ENCODE results near the gene MYMX.
"Not testable (repeated sequence)": the region's sequence is repeated elsewhere in the genome, so short reads cannot be mapped to it uniquely, and the experiment has no call there.

Gene MYMX

DNA sequence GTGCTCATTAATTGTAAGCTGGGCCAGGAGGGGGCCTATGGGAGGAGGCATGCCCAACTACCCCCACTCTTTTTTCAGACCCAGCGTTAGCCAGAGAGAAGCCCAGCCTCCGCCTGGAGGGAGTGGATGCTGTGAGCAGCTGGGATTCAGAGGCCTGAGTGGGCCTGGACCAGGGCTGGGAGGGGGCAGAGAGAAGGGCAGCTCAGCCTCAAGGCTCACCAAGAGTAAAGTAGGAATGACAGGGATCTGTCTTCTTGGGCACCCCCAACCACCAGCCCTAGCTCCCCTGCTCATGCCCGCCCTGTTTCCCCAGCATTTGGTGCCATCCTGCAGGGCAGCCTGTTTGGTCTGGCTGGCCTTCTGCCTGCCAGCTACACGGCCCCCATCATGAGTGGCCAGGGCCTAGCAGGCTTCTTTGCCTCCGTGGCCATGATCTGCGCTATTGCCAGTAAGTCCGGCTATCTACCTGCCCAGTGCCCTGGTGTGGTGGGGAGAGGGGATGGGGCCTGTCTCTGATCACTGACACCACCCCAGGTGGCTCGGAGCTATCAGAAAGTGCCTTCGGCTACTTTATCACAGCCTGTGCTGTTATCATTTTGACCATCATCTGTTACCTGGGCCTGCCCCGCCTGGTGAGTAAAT, 13.4 kb downstream of the MYMX start:
- Histone ChIP-seq H2AFZ (ENCODE audit: low read depth, low read length) (no peak overlapping the region), H4K20me1 (ENCODE audit: insufficient read depth, low read length) (peaks cover 22% of the 10 kb centered on the region), H3K27ac (ENCODE audit: low read length) (no peak overlapping the region), H3K27me3 (ENCODE audit: insufficient read depth, low read length, poor library complexity) (no peaks in the 10 kb centered on the region), H3K4me2 (ENCODE audit: insufficient read depth, low read length) (no peak overlapping the region), H3K9me3 (ENCODE audit: insufficient read depth, low read length, severe bottlenecking) (no peaks in the 10 kb centered on the region), H3K9ac (ENCODE audit: low read depth, low read length) (no peak overlapping the region), H3K36me3 (ENCODE audit: insufficient read depth, low read length) (peaks cover 66% of the 10 kb centered on the region), H3K79me2 (ENCODE audit: insufficient read depth, low read length) (peaks cover 8% of the 10 kb centered on the region), H3K4me3 (ENCODE audit: low read depth in 1 of 2, low read length in 2 of 2) (no peak overlapping the region), H3K4me1 (ENCODE audit: insufficient read depth, low read length) (peaks cover 21% of the 10 kb centered on the region)
- DNase-seq (no peak), ATAC-seq (ENCODE audit: insufficient read depth, low read depth) (no peak)
- no peak for TF ChIP-seq EZH2 (IDR thresholded peaks at IDR 0.05; ENCODE audit: borderline replicate concordance, low read depth, low read length, severe bottlenecking)
- TF ChIP-seq CTCF (IDR thresholded peaks at IDR 0.05; ENCODE audit: borderline replicate concordance, extremely low read depth, low read length, poor library complexity, severe bottlenecking): no peak

DNA sequence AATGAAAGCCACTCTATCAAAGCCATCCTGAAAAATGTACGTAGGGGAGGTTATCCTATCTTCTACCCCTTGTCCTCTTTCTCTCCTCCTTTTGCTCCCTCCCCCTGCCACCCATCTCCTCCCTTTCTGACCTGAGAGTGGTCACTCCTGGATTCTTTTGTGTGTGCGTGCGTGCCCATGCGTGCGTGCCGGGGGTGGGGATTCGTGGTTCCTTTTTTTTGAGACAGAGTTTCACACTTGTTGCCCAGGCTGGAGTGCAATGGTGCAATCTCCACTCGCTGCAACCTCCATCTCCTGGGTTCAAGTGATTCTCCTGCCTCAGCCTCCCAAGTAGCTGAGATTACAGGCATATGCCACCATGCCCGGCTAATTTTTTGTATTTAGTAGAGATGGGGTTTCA, 14.7 kb downstream of the MYMX start:
- Histone ChIP-seq H4K20me1 (ENCODE audit: insufficient read depth, low read length) (peaks cover 15% of the 10 kb centered on the region; the same call in 1 of the 2 replicates), H3K36me3 (ENCODE audit: insufficient read depth, low read length) (peaks cover 63% of the 10 kb centered on the region)
- H3K9me3 ChIP-seq (ENCODE audit: insufficient read depth, low read length, severe bottlenecking); H3K9ac ChIP-seq (ENCODE audit: low read depth, low read length); H3K4me2 ChIP-seq (ENCODE audit: insufficient read depth, low read length); H3K4me3 ChIP-seq (ENCODE audit: low read depth in 1 of 2, low read length in 2 of 2); ATAC-seq (ENCODE audit: insufficient read depth, low read depth); DNase-seq; H3K27ac ChIP-seq (ENCODE audit: low read length); H3K27me3 ChIP-seq (ENCODE audit: insufficient read depth, low read length, poor library complexity); H3K4me1 ChIP-seq (ENCODE audit: insufficient read depth, low read length); H3K79me2 ChIP-seq (ENCODE audit: insufficient read depth, low read length); H2AFZ ChIP-seq (ENCODE audit: low read depth, low read length): not testable (repeated sequence)

GRCh38 chr6:44232676-44233566, 16.2 kb downstream of the MYMX start:
- Histone ChIP-seq H3K79me2 (ENCODE audit: insufficient read depth, low read length) (no peaks in the 10 kb centered on the region), H3K4me3 (ENCODE audit: low read depth in 1 of 2, low read length in 2 of 2) (no peak overlapping the region), H3K4me2 (ENCODE audit: insufficient read depth, low read length) (no peak overlapping the region), H3K27me3 (ENCODE audit: insufficient read depth, low read length, poor library complexity) (no peaks in the 10 kb centered on the region), H3K9me3 (ENCODE audit: insufficient read depth, low read length, severe bottlenecking) (no peaks in the 10 kb centered on the region), H3K4me1 (ENCODE audit: insufficient read depth, low read length) (peaks cover 10% of the 10 kb centered on the region), H3K36me3 (ENCODE audit: insufficient read depth, low read length) (peaks cover 63% of the 10 kb centered on the region), H4K20me1 (ENCODE audit: insufficient read depth, low read length) (peaks cover 2% of the 10 kb centered on the region; the same call in 1 of the 2 replicates), H3K27ac (ENCODE audit: low read length) (no peak overlapping the region), H2AFZ (ENCODE audit: low read depth, low read length) (no peak overlapping the region), H3K9ac (ENCODE audit: low read depth, low read length) (no peak overlapping the region)
- ATAC-seq (ENCODE audit: insufficient read depth, low read depth) (no peak), DNase-seq (no peak)
- no peak for TF ChIP-seq EZH2 (IDR thresholded peaks at IDR 0.05; ENCODE audit: borderline replicate concordance, low read depth, low read length, severe bottlenecking)
- TF ChIP-seq CTCF (IDR thresholded peaks at IDR 0.05; ENCODE audit: borderline replicate concordance, extremely low read depth, low read length, poor library complexity, severe bottlenecking): no peak

DNA sequence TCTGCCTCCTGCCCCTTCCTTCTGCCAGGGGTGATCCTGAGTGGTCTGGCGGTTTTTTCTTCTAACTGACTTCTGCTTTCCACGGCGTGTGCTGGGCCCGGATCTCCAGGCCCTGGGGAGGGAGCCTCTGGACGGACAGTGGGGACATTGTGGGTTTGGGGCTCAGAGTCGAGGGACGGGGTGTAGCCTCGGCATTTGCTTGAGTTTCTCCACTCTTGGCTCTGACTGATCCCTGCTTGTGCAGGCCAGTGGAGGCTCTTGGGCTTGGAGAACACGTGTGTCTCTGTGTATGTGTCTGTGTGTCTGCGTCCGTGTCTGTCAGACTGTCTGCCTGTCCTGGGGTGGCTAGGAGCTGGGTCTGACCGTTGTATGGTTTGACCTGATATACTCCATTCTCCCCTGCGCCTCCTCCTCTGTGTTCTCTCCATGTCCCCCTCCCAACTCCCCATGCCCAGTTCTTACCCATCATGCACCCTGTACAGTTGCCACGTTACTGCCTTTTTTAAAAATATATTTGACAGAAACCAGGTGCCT, 16.9 kb downstream of the MYMX start:
- no peak overlapping the region for H3K4me3 ChIP-seq (ENCODE audit: low read depth in 1 of 2, low read length in 2 of 2)
- no peaks in the 10 kb centered on the region for H3K9me3 ChIP-seq (ENCODE audit: insufficient read depth, low read length, severe bottlenecking)
- no peaks in the 10 kb centered on the region; the same call in 1 of the 2 replicates for H4K20me1 ChIP-seq (ENCODE audit: insufficient read depth, low read length)
- H3K36me3 ChIP-seq (ENCODE audit: insufficient read depth, low read length): peaks cover 56% of the 10 kb centered on the region
- DNase-seq (no peak), ATAC-seq (ENCODE audit: insufficient read depth, low read depth) (no peak)
- no peak for TF ChIP-seq CTCF (IDR thresholded peaks at IDR 0.05; ENCODE audit: borderline replicate concordance, extremely low read depth, low read length, poor library complexity, severe bottlenecking)
- no peak for TF ChIP-seq EZH2 (IDR thresholded peaks at IDR 0.05; ENCODE audit: borderline replicate concordance, low read depth, low read length, severe bottlenecking)
- no peak overlapping the region for H3K4me2 ChIP-seq (ENCODE audit: insufficient read depth, low read length)
- H3K79me2 ChIP-seq (ENCODE audit: insufficient read depth, low read length): no peaks in the 10 kb centered on the region
- H3K27me3 ChIP-seq (ENCODE audit: insufficient read depth, low read length, poor library complexity): no peaks in the 10 kb centered on the region
- no peak overlapping the region for H2AFZ ChIP-seq (ENCODE audit: low read depth, low read length)
- no peak overlapping the region for H3K9ac ChIP-seq (ENCODE audit: low read depth, low read length)
- H3K4me1 ChIP-seq (ENCODE audit: insufficient read depth, low read length): peaks cover 16% of the 10 kb centered on the region
- H3K27ac ChIP-seq (ENCODE audit: low read length): no peak overlapping the region

All from DND-41 (cell line).